CD4-positive, alpha-beta T cell treated with Interferon gamma for 1 hour (primary cell): ENCODE data around the gene TRMU.

Source experiments
- DNase-seq: peaks from one replicate; pipeline ENCODE4 v3.0.0-alpha.2; 2020

TRMU gene

DNA sequence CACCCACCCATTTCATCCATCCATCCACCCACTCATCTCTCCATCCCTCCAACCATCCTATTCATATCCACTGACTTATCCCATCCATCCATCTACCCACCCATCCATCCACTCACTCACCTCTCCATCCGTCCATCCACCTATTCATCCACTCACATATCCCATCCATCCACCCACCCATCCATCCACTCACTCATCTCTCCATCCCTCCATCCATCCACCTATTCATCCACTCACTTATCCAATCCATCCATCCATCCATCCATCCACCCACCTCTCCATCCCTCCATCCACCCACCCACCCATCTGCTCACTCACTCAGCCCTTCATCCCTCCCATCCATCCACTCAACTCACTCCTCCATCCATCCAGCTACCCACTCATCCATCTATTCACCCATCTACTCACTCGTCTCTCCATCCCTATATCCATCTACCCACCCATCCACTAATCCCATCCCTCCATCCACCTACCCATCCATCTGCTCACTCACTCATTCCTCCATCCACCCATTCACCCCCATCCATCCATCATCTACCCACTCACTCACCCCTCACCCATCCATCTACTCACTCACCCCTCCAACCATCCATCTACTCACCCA, 36.2 kb downstream of the TRMU start:
- no peak for DNase-seq

DNA sequence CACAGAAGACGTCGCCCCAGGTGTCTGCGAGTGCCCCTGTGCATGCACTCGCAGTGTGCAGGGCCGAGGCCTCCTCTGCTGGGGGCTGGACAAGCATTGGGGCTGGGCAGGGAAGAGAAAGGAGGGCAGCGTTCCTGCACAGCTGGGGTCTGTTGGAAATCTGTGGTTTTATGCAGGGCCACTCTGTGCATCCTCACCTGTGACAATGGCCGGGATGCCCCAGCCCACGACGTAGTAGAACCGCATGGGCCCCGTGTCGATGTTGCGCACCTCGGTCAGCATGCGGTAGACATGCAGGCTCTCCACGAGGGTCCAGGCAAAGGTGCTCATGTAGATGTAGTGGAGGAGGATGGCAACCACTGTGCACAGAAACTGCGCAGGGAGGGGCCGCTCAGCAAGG, 37.2 kb downstream of the TRMU start:
- no peak for DNase-seq

DNA sequence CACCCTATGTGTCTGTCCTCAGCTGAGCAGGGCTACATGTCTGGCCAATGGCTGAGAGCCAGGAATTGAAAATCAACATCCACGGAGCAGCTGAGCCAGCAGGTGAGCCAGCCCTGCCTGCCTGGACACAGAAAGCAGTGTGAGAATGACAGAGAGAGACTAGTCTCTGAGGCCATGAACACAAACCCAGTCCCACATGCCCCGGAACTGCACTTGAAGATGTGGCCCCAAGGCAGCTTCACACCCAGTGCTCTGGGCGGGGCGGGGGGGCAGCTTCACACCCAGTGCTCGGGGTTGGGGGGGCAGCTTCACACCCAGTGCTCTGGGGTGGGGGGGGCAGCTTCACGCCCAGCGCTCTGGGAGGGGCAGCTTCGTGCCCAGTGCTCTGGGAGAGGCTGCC, 37.6 kb downstream of the TRMU start:
- peak; percentile 43 for DNase-seq

DNA sequence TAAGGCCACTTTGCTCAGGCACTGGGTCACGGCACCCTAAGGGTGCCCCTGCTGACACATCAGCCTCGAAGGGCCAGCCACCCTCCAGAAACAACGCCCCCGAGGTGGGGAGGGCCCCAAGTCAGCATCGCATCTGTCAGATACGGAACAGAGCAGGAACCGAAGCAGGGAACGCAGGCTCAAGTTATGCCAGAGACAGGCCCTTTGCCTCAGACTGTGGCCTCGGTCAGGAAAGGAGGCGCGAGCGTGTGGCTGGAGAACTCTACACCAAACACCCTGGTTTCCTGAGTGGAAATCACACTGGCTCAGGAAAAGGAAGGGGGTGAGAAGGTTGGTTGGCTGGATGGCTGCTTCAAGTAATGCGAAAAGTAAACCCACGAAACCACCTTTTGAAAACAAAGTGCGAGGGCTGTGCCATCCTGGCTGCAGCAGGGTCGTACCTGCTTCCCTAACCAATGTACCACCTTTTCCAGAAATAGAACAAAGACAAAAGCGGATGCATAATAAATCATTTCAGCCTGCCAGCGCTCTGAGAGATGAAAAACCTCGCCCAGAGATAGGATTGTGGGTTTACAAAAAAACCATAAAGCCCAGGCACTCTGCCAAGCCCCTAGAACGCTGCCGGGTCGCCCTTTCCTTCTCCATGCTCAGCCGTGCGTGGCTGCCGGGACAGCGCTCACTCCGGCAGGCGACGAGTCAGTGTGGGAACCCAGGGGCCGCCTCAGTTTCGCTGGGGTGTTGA, 38.6 kb downstream of the TRMU start:
- peak; percentile 19 for DNase-seq

DNA sequence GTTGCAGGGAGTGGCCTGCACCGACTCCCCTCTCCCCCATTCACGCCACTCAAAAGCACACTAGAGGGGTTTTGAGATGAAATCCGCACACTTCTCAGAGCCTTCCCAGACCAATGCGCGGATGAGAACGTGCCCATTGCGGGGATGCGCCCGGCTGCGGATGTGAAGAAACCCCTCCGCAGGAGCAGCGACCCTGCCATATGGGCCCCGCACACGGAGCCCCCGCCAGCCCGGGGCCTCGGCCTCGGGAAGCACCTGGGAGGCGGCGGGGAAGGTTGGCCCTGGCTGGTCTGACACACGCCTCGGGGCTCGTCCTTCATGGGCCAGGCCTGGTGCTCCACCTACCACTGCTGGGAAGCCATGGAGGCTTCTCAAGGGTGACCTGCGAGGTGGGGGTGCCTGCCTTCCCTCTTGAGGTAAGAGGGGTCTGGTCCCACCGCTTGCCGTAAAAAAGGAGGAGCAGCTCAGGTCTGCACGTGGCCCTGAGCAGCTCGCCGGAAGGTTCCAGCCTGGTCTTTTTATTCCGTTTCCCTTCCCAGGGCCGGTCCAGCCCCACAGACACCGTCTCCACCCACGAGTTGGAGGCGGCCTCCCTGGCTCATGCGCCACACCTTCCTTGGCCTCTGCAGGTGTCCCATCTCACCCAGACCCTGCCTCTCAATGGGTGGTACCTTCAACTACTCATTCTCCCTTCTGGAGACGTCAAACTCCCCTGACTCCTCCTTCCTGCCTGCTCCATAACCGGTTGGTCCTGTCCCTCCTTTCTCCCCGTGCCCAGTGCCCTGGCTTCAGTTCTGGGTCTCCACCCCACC, 39.4 kb downstream of the TRMU start:
- DNase-seq: no peak

DNA sequence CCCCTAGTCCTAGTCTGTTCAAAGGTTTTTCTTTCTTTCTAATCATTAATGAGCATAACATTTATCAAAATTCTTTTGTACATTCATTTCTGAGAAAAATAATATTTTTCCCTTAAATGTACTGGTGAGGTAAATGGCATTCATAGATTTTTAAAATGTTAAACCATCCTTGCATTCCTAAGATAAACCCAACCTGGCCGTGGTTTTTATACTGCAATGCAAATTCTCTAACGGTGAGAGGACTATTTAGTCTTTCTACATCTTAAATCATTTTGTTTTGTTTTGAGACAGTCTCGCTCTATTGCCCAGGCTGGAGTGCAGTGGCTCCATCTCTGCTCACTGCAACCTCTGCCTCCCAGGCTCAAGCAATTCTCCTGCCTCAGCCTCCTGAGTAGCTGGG, 40.6 kb downstream of the TRMU start:
- DNase-seq: no peak

DNA sequence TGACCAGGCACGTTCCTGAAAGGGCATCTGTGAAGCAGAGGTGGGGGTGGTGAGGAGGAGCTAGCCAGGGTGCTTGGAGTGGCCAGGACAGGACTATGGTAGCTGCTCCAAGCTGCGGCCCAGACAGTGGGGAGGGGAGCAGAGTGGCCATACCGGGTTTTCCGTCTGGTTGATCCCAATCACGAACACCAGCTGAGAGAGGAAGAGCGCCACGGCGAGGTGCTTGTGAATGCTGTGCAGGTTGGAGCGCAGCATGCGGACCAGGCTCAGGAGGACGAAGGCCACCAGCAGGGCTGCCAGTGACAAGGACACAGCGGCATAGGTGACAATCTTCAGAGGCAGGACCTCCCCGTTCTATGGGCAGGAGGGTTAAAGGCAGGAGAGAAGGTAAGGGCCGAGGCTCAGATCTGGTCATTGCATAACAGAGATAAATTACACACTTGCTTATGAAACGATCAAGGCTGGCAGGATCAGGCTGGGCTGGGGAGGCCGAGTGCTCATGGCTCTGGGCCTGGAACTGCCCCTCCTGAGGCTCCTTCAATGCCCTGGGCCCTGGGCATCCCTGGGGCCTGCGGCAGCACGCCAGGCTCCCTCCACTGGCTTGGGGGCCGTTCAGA, 41.5 kb downstream of the TRMU start:
- DNase-seq: no peak

DNA sequence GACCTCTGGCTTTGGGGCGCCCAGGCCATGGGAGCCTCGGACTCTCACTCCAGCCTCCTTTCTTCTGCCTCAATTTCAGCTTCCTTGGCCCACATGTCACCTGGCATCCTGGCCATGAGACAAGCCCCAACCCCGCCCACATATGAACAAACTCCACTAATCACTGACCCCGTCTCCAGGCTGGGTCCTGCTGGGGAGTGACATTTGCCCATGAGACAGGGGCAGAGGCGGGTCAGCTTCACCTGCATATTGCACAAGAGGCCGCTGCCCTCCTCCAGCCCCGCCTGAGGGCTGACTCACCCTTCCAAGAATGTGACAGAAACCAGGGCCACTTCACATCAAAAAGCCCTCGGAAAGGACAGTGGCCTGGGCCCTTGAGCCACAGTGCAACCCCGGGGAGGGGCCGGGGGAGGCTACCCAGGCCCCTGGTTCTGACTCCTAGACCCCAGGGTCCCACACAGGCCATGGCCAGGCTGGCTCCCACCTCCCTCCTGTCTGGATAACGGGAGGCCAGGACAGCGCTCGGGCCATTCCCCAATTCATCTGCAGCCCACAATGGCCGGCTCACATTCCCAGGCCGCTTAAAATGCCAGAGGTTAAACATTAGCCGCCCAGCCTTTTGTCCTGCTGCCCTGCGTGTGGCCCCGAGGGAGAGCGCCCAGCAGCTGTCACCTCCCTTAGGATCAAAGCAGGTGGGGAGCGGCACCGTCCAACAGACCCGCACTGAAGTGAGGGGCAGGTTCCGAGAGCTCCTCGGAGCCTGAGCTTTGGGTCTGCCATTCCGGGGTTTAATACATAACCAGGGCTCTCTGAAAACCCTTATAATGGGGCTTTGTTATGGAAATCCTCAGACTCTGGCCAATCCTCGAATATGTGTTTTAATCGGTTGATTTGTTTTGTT, 42.3 kb downstream of the TRMU start:
- no peak for DNase-seq

DNA sequence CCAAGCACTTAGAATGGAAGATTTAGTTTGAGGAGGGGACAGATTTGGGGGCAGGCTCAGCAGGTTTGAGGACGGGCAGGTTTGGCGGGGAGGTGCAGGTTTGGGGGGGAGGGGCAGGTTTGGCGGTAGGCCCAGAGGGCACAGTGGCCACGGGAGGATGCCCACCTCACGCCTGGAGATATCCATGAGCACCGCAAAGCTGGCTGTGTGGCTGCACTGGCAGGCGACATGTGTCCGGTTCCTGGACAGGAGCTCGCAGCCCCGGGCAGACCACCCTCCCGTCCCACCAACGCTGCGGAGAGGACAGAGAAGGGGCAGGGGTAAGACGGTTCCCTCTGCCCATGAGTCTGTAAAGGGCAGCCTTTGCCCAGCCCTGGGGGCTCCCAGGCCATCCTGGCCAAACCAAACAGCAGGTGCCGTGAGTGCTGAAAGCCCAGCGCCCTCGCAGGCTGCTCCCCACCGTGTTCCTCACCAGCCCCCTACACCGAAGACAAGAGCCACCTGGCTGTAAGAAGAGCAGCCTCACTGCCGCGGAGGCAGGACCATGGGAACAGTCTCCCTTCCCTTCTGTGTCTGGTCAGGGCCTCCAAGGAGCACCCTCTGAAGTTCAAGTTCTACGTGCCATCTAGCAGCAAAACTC, 43.0 kb downstream of the TRMU start:
- DNase-seq: no peak

DNA sequence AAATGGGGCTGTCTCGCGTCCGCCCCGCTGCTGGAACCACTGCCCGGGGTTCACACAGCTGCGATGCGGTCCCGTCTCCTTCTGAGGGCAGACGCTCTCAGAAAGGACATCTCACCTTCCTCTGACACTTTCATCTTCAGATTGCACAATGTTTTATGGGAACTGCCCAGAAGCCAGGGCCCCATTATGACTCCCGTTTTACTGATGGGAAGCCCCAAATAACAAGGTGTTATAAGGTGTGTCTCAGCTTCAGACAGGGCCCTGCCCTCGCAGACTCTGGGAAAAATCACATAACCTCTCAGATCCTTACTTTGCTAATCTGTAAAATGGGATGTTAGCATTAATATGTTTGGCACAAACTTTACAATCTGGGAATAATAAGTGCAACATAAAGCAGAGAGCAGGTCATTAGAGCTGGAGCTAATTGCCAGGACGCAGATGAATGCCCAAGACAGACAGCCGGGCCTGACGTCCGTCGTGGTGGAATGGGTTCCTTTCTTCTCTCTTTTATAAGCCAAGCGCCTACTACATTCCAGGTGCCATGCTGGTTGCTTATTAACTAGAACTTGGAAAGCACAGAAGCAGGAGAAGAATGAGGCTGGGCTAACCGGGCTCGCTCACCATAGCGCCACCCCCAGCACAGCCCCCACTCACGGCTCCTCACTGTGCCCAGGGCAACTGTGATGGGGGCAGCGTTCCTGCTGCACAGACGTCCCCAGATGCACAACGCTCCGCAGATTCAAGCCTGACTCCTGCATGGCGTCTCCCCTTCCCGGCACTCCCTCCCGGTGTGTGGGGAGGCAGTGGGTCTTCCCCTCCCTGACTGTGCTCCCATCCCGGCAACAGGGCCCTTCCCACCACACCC, 43.8 kb downstream of the TRMU start:
- DNase-seq: no peak

DNA sequence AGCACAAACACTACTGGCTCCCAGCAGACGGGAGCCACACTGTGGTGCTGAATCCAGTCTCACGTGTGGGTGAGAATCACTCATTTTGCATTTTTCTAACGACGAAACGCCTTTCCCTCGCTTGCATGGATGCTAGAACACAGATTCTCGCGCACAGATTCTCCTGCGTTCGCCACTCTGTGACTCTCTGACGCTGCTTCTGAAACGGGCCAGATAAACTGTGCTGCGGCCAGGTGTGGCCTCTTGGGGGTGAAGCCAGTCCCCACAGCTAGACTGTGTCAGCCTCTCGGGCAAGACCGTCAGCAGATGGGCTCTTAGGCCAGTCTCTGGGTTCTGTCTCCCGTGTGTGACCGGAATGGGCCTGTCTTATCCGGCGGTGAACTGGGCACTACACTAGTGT, 44.6 kb downstream of the TRMU start:
- no peak for DNase-seq

DNA sequence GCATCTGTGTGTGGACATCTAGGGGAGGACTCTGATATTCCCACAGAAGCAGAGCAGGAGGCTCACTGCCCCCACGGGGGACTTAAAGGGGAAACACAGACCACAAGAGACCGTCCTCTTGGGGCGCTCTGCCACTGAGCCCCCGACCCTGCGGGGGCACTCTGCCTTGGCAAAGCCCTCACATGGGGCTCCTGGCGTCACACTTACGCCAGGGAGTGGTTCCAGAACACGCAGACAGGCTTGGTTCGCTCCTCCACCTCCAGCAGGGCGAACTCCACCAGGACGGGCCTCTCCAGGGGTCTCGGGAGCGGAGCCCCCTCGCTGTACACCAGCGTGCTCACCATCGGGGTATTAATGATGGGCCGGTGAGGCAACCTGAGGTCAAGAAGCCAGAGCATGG, 45.1 kb downstream of the TRMU start:
- DNase-seq: no peak

DNA sequence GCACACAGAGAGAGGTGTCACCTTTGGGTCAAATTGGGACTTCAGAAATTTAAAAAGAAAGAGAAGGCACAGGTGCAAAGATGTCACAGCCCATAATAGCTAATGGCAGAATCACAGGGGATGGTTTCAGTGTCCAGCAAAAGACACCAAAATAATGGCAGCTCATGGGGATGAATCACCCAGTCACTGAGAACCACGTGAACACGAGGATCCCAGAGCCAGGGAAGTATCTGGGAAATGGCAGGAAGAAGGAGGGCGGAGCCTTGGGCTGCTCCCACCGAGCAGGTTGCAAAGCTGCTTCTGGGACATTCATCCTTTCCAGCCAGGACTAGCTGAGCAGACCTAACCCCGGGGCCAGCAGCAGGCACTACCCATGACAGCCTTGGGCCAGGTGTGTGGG, 45.6 kb downstream of the TRMU start:
- no peak for DNase-seq

DNA sequence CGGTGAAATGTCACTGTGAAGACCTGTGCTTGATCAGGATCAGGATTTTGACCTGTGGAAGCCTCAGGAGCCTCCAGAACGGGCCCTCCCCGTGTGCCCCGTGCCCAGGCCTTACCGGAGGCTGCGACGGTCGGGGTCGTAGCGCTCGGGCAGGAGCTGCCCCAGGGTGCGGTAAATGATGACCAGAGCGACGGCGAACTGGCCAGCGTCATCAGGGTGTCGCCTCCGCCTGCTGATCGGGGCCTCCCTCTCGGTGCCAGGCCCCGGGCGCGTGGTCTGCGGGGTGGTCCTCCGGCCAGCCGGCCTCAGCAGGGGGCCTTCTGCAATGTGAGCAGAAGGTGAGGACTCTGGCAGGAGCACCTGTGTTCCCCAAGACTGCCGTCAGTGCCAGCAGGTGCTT, 46.2 kb downstream of the TRMU start:
- DNase-seq: no peak

DNA sequence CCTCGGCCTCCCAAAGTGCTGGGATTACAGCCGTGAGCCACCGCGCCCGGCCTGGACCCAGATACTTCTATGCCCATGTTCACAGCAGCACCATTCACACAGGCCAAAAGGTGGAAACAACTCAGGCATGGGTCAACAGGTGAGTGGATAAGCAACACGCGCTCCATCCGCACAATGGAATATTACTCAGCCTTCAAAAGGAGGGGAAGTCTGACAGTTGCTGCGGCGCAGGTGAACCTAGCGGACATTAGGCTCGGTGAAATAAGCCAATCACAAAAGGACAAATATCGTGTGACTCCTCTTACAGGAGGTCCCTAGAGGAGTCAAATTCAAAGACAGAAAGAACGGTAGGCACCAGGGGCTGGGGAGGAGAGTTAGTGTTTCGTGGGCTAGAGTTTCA, 47.0 kb downstream of the TRMU start:
- DNase-seq: no peak

DNA sequence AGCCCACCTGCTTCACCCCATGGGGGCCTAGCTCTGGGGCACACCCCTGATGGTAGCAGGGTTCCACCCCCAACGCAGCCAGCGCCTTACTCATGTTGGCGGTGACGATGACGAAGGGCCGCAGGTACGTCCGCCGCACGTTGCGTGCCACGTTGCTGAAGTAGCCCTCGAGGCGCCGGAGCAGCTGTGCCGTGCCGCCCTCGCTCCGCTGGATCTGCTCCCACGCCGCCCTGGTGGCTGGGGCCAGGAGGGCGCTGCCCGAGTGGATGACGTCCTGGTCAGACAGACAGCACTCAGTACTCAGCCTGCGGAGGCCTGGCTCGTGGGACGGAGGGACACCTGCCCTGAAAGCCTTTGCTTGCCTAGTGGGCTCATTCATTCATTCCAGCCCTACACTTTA, 50.8 kb downstream of the TRMU start:
- no peak for DNase-seq

DNA sequence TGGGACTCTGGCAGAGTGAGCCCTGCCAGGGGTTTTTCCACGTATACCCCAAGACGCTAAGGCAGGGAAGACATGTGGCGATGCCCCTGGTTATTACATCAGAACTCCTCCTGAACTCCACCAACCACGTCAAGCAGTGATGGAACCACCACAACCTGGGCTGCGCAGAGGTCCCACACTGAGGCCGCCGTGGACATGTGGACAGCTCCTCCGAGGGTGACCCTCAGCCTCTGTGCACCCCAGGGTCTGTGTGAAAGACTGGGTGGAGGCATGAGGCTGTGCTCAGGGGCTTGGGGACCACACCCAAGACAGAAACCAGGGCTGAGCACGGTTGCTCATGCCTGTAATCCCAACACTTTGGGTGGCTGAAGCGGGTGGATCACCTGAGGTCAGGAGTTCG, 52.2 kb downstream of the TRMU start:
- no peak for DNase-seq

DNA sequence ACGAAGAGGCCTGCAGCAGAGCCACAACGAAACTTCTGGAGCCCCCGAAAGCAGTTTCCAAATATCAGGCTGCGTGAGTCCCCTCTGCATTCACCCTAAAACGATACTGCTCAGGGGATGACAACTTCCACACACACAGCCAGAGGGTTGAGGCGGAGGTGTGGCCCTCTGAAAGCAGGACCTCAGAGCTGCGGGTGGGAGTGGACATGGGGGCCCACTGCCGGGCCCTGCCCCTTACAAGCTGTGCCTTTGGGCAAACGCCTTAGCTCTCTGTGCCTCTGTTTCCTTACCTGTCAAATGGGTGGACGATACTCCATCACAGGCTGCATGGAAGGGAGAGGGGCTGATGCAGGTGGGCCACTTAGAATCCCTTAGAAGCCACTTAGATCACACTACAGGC, 53.1 kb downstream of the TRMU start:
- no peak for DNase-seq

DNA sequence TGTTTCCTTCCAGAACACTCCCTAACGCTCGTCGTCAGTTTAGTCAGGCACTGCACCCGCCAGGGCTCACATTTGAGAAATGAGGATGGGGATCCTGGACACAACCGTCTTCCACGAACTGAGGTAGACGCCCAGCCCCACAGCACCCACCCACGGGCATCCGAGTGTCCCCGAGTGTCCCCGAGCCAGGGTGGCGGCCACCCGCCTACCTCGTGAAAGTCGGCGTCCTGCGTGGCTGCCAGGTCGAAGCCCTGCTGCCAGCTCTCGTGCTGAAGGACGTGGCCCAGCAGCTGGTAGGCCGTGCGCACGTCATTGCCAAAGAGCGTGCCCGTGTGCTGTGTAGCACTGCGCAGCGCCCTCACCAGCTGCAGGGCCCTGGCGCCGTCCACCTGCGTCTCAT, 53.6 kb downstream of the TRMU start:
- no peak for DNase-seq

DNA sequence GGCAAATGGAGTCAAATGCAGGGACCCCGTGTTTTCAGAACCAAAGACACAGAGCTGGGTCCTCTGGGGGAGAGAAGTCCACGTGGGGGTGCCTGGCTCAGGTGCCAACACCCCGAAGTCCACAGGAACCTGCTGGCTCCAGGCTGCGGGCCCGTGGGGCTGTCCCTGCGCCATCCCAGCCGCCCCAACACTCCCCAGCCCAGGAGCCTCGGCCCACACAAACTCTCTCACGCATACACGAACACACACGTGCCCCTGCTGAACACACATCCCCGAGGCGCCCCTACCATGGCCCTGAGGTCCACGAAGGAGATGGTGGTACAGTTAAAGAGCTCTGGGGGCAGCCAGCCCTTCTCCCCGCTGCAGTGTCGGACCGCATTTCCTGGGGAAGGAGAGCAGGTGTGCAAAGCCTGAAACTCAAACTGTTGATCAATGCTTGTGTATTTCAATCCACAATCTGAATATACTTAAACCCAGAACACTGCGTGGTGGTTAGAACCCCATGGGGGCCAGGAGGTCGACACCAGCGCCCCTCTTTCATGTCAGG, 54.7 kb downstream of the TRMU start:
- DNase-seq: no peak
